CD4-positive, alpha-beta T cell (primary cell): Measurements from ENCODE around the gene RASAL2. TPM values are rescaled to one million over a fixed set of nuclear protein-coding genes. Genes with fewer than 3 reads are reported as not detected.
A peak's percentile ranks its signal among the peaks of the same experiment; 100 is the strongest.
"Not testable (repeated sequence)": the region's sequence is repeated elsewhere in the genome, so short reads cannot be mapped to it uniquely, and the experiment has no call there.

Source experiments
- ATAC-seq: fragments of 200-7000 bp; cut with Tn5 transposase; one replicate; pipeline ENCODE4 v1.10.0; 2022; ENCODE audit warnings: mild to moderate bottlenecking; ENCODE audit not compliant: poor library complexity
- CTCF ChIA-PET: fragments of 350-600 bp; sonication (Branson Sonifier 250); formaldehyde crosslinking; loops from one replicate; lab custom pipeline; 2021; ENCODE audit warnings: antibody characterized with exemption, inconsistent platforms; lab: Charles Lee
- POLR2A ChIA-PET: fragments of 350-600 bp; sonication (Branson Sonifier 250); formaldehyde crosslinking; loops from one replicate; lab custom pipeline; 2021; ENCODE audit warnings: antibody characterized with exemption, inconsistent platforms; lab: Charles Lee
- DNase-seq, 14 experiments: peaks; one replicate each; pipeline ENCODE4 v3.0.0-alpha.2; 2013 to 2020; ENCODE audit warnings: mixed read lengths in 2 of 14
- H3K27ac ChIP-seq, 2 donors: one replicate each; pipeline versions ENCODE4 v1.5.1 to v1.7.0; 2013; ENCODE audit warnings: low read length in 2 of 2, low read depth in 1 of 2, mild to moderate bottlenecking in 1 of 2
- H3K27me3 ChIP-seq, 2 experiments: 1 replicate in 1 of 2; 2 replicates in 1 of 2; pipeline versions ENCODE4 v1.6.1 to v1.7.0; 2013; ENCODE audit warnings: low read length in 2 of 2, control low read depth in 1 of 2, mild to moderate bottlenecking in 1 of 2, moderate library complexity in 1 of 2; ENCODE audit not compliant: insufficient read depth in 2 of 2, control insufficient read depth in 1 of 2
- H3K36me3 ChIP-seq: one replicate; pipeline ENCODE4 v1.6.1; 2013; ENCODE audit warnings: low read length, control low read depth; ENCODE audit not compliant: insufficient read depth
- H3K4me1 ChIP-seq: one replicate; pipeline ENCODE4 v1.6.1; 2013; ENCODE audit warnings: low read length, control low read depth; ENCODE audit not compliant: insufficient read depth
- H3K4me3 ChIP-seq: one replicate; pipeline ENCODE4 v1.5.1; 2013; ENCODE audit warnings: mild to moderate bottlenecking, low read length, moderate library complexity
- H3K9me3 ChIP-seq, 2 experiments: 1 replicate in 1 of 2; 2 replicates in 1 of 2; pipeline versions ENCODE4 v1.6.1 to v1.7.0; 2013; ENCODE audit warnings: low read length in 2 of 2, mild to moderate bottlenecking in 2 of 2, control low read depth in 1 of 2, moderate library complexity in 1 of 2; ENCODE audit not compliant: control insufficient read depth in 1 of 2, insufficient read depth in 1 of 2
- H3K27ac Mint-ChIP-seq: one replicate; pipeline ENCODE4 v1.8.0; 2020; ENCODE audit warnings: mixed read lengths
- H3K27me3 Mint-ChIP-seq: one replicate; pipeline ENCODE4 v1.8.0; 2021; ENCODE audit warnings: mixed read lengths
- H3K36me3 Mint-ChIP-seq: one replicate; pipeline ENCODE4 v1.8.0; 2021; ENCODE audit warnings: low read depth, mixed read lengths
- H3K4me1 Mint-ChIP-seq: one replicate; pipeline ENCODE4 v1.8.0; 2021; ENCODE audit warnings: low read depth, mixed read lengths
- H3K4me3 Mint-ChIP-seq: one replicate; pipeline ENCODE4 v1.8.0; 2020; ENCODE audit warnings: mild to moderate bottlenecking, mixed read lengths
- H3K9me3 Mint-ChIP-seq: one replicate; pipeline ENCODE4 v1.8.0; 2020; ENCODE audit warnings: mixed read lengths
- CTCF ChIP-seq: fragments of 200-600 bp; IDR thresholded peaks from one replicate; pipeline ENCODE4 v1.8.0; 2022; ENCODE audit warnings: antibody characterized with exemption, mild to moderate bottlenecking
- intact Hi-C, 2 experiments: fragments of 100-400 bp; cut with DNase I in 1 of 2; cut with micrococcal nuclease in 1 of 2; formaldehyde crosslinking; loops; one replicate each; pipeline versions ENCODE4 v1.15.1 to v1.9.0; 2023 to 2025; cut with DNase I, micrococcal nuclease
- total RNA-seq, 174 experiments: library from RNA in 2 of 174; stranded (reverse) in 2 of 174; gene quantifications; one replicate each; pipeline ENCODE4 v1.2.3 and lab custom pipeline; 2021 to 2026

The RASAL2 gene
- total RNA-seq, 2 experiments from 2014 or later: 0.03 TPM; not detected in 1

- Histone ChIP-seq H3K27ac (no peak overlapping the region), H3K36me3 (no peaks in the 10 kb centered on the region), H3K4me1 (no peaks in the 10 kb centered on the region), H3K9me3 (peaks cover 0 to 4% of the 10 kb centered on the region in 2 experiments), H3K4me3 (no peak overlapping the region), H3K27me3 (no peaks in the 10 kb centered on the region)
- H3K36me3 Mint-ChIP-seq: no peaks in the 10 kb centered on the region
- POLR2A ChIA-PET: no interaction called here
- no peaks in the 10 kb centered on the region for H3K27me3 Mint-ChIP-seq
- DNase-seq (no peak), ATAC-seq (no peak)
- no peak overlapping the region for H3K4me3 Mint-ChIP-seq
- intact Hi-C loops: no loop called here
- no peaks in the 10 kb centered on the region for H3K9me3 Mint-ChIP-seq
- H3K27ac Mint-ChIP-seq: no peak overlapping the region
- no peak for TF ChIP-seq CTCF
- CTCF ChIA-PET: no interaction called here
- H3K4me1 Mint-ChIP-seq: no peaks in the 10 kb centered on the region
Observed at GRCh38 chr1:178118524-178118923, 24.6 kb downstream of the RASAL2 start.

- Mint-ChIP-seq H3K4me3 (no peak overlapping the region), H3K4me1 (no peaks in the 10 kb centered on the region), H3K27ac (no peak overlapping the region), H3K9me3 (no peaks in the 10 kb centered on the region), H3K36me3 (no peaks in the 10 kb centered on the region), H3K27me3 (no peaks in the 10 kb centered on the region)
- ChIA-PET CTCF (no interaction called here), POLR2A (no interaction called here)
- Histone ChIP-seq H3K36me3 (no peaks in the 10 kb centered on the region), H3K4me3 (no peak overlapping the region), H3K4me1 (no peaks in the 10 kb centered on the region), H3K9me3 (peaks cover 0 to 1% of the 10 kb centered on the region in 2 experiments), H3K27ac (no peak overlapping the region), H3K27me3 (no peaks in the 10 kb centered on the region)
- no peak for TF ChIP-seq CTCF
- DNase-seq (peak in 2 of 14 experiments; percentile 21 to 29), ATAC-seq (no peak)
- intact Hi-C loops: no loop called here
Observed at GRCh38 chr1:178119628-178120027, 25.7 kb downstream of the RASAL2 start.

- DNase-seq (no peak), ATAC-seq (no peak)
- Histone ChIP-seq H3K4me3 (no peak overlapping the region), H3K9me3 (no peaks in the 10 kb centered on the region), H3K27ac (no peak overlapping the region), H3K36me3 (no peaks in the 10 kb centered on the region), H3K27me3 (no peaks in the 10 kb centered on the region), H3K4me1 (no peaks in the 10 kb centered on the region)
- no peak overlapping the region for H3K27ac Mint-ChIP-seq
- no peaks in the 10 kb centered on the region for H3K36me3 Mint-ChIP-seq
- POLR2A ChIA-PET: no interaction called here
- no peaks in the 10 kb centered on the region for H3K9me3 Mint-ChIP-seq
- no peak for TF ChIP-seq CTCF
- no peaks in the 10 kb centered on the region for H3K4me1 Mint-ChIP-seq
- CTCF ChIA-PET: no interaction called here
- no peak overlapping the region for H3K4me3 Mint-ChIP-seq
- H3K27me3 Mint-ChIP-seq: no peaks in the 10 kb centered on the region
- intact Hi-C loops: no loop called here
Observed at GRCh38 chr1:178120088-178120487, 26.2 kb downstream of the RASAL2 start.

DNA sequence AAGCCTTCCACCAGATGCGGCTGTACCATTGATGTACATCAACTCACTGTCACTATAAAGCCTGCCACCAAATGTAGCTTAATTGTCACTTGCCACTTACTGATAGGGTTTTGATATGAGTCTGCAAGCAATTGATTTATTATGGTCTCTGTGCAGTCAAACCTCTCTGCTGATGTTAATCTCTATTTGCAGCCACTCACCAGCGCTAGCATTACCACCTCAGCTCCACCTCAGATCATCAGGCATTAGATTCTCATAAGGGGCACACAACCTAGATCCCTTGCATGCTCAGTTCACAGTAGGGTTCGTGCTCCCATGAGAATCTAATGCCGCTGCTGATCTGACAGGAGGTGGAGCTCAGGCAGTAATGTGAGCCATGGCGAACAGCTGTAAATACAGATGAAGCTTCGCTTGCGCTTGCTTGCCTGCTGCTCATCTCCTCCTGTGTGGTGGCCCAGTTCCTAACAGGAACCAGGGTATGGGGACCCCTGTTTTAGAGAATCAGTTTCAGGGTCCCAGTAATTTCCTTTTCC, 26.7 kb downstream of the RASAL2 start:
- POLR2A ChIA-PET, intact Hi-C loops: not testable (repeated sequence)

More for the DNA sequence above, 26.7 kb downstream of the RASAL2 start:
- H3K4me3 Mint-ChIP-seq, H3K9me3 ChIP-seq, ATAC-seq, H3K4me1 Mint-ChIP-seq, H3K27me3 ChIP-seq, DNase-seq, H3K9me3 Mint-ChIP-seq, H3K36me3 Mint-ChIP-seq, H3K36me3 ChIP-seq, H3K27me3 Mint-ChIP-seq, H3K4me1 ChIP-seq, H3K4me3 ChIP-seq, H3K27ac Mint-ChIP-seq, H3K27ac ChIP-seq, CTCF ChIA-PET: not testable (repeated sequence)
